Esophagus squamous epithelium (tissue), 5 donors: ENCODE measurements around the gene TSHR. TPM values are rescaled to one million over a fixed set of nuclear protein-coding genes. Genes with fewer than 3 reads are reported as not detected.

Experiments used
- DNase-seq: peaks from one replicate; lab custom pipeline; 2025; lab: John Stamatoyannopoulos, UW
- H3K27ac ChIP-seq, 4 donors: fragments of 200-600 bp; sonication (generic); one replicate each; pipeline ENCODE4 v1.5.1; 2016 to 2019; ENCODE audit warnings: mild to moderate bottlenecking in 1 of 4
- H3K27me3 ChIP-seq, 4 donors: fragments of 200-600 bp; sonication (generic); 1 replicate in 3 of 4; 2 replicates in 1 of 4; pipeline versions ENCODE4 v1.5.1 to v1.6.0; 2017 to 2021; ENCODE audit warnings: antibody characterized with exemption in 1 of 4
- H3K36me3 ChIP-seq, 3 donors: fragments of 200-600 bp; sonication (generic); one replicate each; pipeline ENCODE4 v1.5.1; 2016 to 2019
- H3K4me1 ChIP-seq, 3 donors: fragments of 200-600 bp; sonication (generic); one replicate each; pipeline ENCODE4 v1.5.1; 2017 to 2019
- H3K4me3 ChIP-seq, 4 donors: fragments of 200-600 bp; sonication (generic); 1 replicate in 3 of 4; 2 replicates in 1 of 4; pipeline ENCODE4 v1.5.1; 2016 to 2019; ENCODE audit warnings: mild to moderate bottlenecking in 2 of 4, moderate library complexity in 1 of 4
- H3K9me3 ChIP-seq, 3 donors: fragments of 200-600 bp; sonication (generic); one replicate each; pipeline ENCODE4 v1.5.1; 2016 to 2019
- POLR2A ChIP-seq, 4 donors: fragments of 450-650 bp; IDR thresholded peaks; one replicate each; pipeline ENCODE4 v1.6.1; 2017; ENCODE audit warnings: antibody characterized with exemption in 4 of 4, mild to moderate bottlenecking in 4 of 4, moderate library complexity in 3 of 4
- WGBS, 2 donors: methylation state at CpG; one replicate each; pipeline ENCODE4 v1.1.5; 2018; 5-methylcytosine and 5-hydroxymethylcytosine counted together
- intact Hi-C: fragments of 100-400 bp; cut with DNase I; formaldehyde crosslinking; loops from one replicate; pipeline ENCODE4 v1.15.0; 2022
- total RNA-seq, 4 donors: library from RNA; depleted of rRNA; stranded (reverse); fragments of >200 nt; gene quantifications; one replicate each; pipeline ENCODE4 v1.1.0, GENCODE V29; 2016
- TF ChIP-seq, protein P1 (sequence below), 6 experiments: fragments of 450-650 bp in 4 of 6; fragments of 200-600 bp in 2 of 6; sonication (generic) in 2 of 6; IDR thresholded peaks; one replicate each; pipeline ENCODE4 v1.5.1; 2016 to 2019; ENCODE audit warnings: antibody characterized with exemption in 6 of 6, mild to moderate bottlenecking in 4 of 6, moderate library complexity in 4 of 6
- donor health status: DM: yes; HTN: yes; CAD: no.

The TSHR gene
- total RNA-seq, 4 donors from 2014 or later: not detected

GRCh38 chr14:81141426-81141825 is 186.0 kb downstream of the TSHR start:
- Histone ChIP-seq H3K4me1 (peaks cover 0 to 10% (median 5%) of the 10 kb centered on the region in 3 donors), H3K27ac (no peak overlapping the region), H3K9me3 (no peaks in the 10 kb centered on the region), H3K4me3 (no peak overlapping the region), H3K27me3 (no peaks in the 10 kb centered on the region), H3K36me3 (no peaks in the 10 kb centered on the region)
- no peak for DNase-seq
- intact Hi-C loops: no loop called here
- 46 to 65% methylated on average over 2 of the region's 2 CpGs for WGBS, 2 donors
- TF ChIP-seq, protein P1, sequence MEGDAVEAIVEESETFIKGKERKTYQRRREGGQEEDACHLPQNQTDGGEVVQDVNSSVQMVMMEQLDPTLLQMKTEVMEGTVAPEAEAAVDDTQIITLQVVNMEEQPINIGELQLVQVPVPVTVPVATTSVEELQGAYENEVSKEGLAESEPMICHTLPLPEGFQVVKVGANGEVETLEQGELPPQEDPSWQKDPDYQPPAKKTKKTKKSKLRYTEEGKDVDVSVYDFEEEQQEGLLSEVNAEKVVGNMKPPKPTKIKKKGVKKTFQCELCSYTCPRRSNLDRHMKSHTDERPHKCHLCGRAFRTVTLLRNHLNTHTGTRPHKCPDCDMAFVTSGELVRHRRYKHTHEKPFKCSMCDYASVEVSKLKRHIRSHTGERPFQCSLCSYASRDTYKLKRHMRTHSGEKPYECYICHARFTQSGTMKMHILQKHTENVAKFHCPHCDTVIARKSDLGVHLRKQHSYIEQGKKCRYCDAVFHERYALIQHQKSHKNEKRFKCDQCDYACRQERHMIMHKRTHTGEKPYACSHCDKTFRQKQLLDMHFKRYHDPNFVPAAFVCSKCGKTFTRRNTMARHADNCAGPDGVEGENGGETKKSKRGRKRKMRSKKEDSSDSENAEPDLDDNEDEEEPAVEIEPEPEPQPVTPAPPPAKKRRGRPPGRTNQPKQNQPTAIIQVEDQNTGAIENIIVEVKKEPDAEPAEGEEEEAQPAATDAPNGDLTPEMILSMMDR (IDR thresholded peaks at IDR 0.05): no peak
- no peak for TF ChIP-seq POLR2A (IDR thresholded peaks at IDR 0.05)

- WGBS, 2 donors: 88 to 99% methylated on average over 8 of the region's 8 CpGs
- H3K36me3 ChIP-seq: no peaks in the 10 kb centered on the region
- TF ChIP-seq, protein P1 (IDR thresholded peaks at IDR 0.05): no peak
- no peak for TF ChIP-seq POLR2A (IDR thresholded peaks at IDR 0.05)
- no peak for DNase-seq
- no peaks in the 10 kb centered on the region for H3K27me3 ChIP-seq
- peak overlapping the region in 1 of 4 donors; percentile 60 for H3K27ac ChIP-seq
- intact Hi-C loops: no loop called here
- no peak overlapping the region for H3K4me3 ChIP-seq
- no peaks in the 10 kb centered on the region for H3K9me3 ChIP-seq
- H3K4me1 ChIP-seq: peaks cover 0 to 10% (median 5%) of the 10 kb centered on the region in 3 donors
Observed at GRCh38 chr14:81143793-81144192, 188.4 kb downstream of the TSHR start.

DNA sequence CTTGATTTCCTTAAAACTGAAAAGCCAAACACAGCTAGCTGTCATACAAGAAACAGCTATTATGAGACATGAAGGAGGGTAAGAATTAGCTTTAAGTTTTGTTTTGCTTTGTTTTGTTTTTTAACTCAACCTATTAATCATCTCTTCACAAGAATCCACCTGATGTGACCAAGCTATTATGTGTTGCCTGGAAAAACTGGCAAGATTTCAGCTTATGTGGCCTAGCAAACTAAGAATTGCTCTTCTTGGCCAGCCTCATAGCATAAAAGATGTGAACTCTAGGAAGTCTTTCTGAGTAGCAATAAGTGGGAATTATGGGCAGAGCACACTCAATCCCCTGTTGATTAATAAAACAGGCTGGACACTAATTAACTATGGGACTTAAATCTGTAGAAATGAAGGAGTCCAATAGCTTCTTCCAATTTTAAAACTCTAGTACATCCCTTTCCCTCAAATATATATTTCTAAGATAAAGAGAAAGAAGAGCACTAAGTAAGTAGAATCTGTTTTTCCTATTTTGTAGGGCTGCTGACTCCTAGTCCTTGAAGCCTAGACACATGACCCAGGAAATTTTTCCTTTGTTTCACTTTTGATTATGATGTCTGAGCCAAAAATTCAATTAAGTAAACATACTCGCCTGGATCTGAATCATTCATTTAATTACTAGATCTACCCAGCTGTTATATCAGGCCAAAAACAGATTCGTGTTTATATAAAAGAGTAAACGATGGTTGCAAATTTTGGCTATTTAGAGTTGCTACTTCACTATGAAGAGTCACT is 189.6 kb downstream of the TSHR start:
- peak overlapping the region; percentile 13 to 69 (median 39) for H3K27ac ChIP-seq
- WGBS, 2 donors: 38 to 44% methylated on average over 3 of the region's 3 CpGs
- peak overlapping the region in 1 of 4 donors; percentile 3 for H3K4me3 ChIP-seq
- H3K27me3 ChIP-seq: no peaks in the 10 kb centered on the region
- peaks cover 0 to 10% (median 5%) of the 10 kb centered on the region in 3 donors for H3K4me1 ChIP-seq
- H3K36me3 ChIP-seq: no peaks in the 10 kb centered on the region
- intact Hi-C loops: no loop called here
- DNase-seq: no peak
- TF ChIP-seq, protein P1 (IDR thresholded peaks at IDR 0.05): no peak
- TF ChIP-seq POLR2A (IDR thresholded peaks at IDR 0.05): no peak
- no peaks in the 10 kb centered on the region for H3K9me3 ChIP-seq

DNA sequence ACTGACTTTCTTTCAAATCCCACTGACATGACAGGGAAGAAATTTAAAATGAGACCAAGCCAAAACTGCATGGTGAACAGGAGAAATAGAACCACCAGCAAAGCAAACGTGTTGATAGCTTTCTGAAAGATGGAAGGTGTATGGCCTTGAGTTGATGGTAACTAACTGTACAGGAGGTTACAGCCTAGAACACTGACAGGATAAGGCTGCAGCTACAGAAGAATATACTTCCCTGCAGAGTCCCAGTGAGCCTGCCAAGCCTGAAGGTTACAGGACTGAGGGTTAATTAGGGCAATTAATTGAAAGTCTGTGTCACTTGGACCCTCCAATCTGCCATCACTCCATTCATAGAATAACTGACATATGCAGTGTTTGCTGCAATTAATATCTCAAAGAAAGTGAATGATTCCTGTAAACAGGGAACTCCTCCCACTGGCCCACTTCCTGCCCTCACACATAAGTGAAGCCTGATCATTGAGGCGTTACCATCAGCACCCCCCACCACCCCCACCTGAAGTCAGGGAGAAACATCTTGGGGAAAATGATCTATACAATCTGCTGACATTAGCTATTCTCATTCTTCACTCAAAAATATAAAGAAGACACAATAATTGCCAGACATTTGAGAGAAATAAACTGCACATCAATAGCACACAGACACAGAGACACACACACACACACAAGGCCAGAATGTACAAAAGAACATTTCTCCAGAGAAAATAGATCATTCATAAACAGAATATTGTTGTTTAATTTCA is 191.9 kb downstream of the TSHR start:
- DNase-seq: no peak
- Histone ChIP-seq H3K4me1 (peaks cover 0 to 10% (median 5%) of the 10 kb centered on the region in 3 donors), H3K27me3 (no peaks in the 10 kb centered on the region), H3K27ac (no peak overlapping the region), H3K9me3 (no peaks in the 10 kb centered on the region), H3K36me3 (no peaks in the 10 kb centered on the region), H3K4me3 (no peak overlapping the region)
- intact Hi-C loops: no loop called here
- WGBS, 2 donors: 41 to 45% methylated on average over 2 of the region's 2 CpGs
- TF ChIP-seq, protein P1 (IDR thresholded peaks at IDR 0.05): no peak
- no peak for TF ChIP-seq POLR2A (IDR thresholded peaks at IDR 0.05)

GRCh38 chr14:81148635-81149034 is 193.2 kb downstream of the TSHR start:
- intact Hi-C loops: no loop called here

More at GRCh38 chr14:81148635-81149034, 193.2 kb downstream of the TSHR start:
- Histone ChIP-seq H3K27ac (no peak overlapping the region), H3K4me1 (peaks cover 0 to 10% (median 5%) of the 10 kb centered on the region in 3 donors), H3K4me3 (no peak overlapping the region), H3K27me3 (no peaks in the 10 kb centered on the region), H3K36me3 (no peaks in the 10 kb centered on the region), H3K9me3 (no peaks in the 10 kb centered on the region)
- no peak for DNase-seq
- TF ChIP-seq, protein P1 (IDR thresholded peaks at IDR 0.05): no peak
- TF ChIP-seq POLR2A (IDR thresholded peaks at IDR 0.05): no peak
- WGBS, 2 donors: 69 to 71% methylated on average over 4 of the region's 4 CpGs
